GM23338 (cell line): Measurements from ENCODE around the gene PASK. TPM values are rescaled to one million over a fixed set of nuclear protein-coding genes. Genes with fewer than 3 reads are reported as not detected.

Experiments used
- ATAC-seq: fragments of 200-7000 bp; cut with Tn5 transposase; 3 replicates; pipeline ENCODE4 v1.9.1; 2020
- DNase-seq: peaks from one replicate; pipeline ENCODE4 v3.0.0-alpha.2; 2015; ENCODE audit warnings: low spot score
- H2AFZ ChIP-seq: fragments of 200-600 bp; sonication (generic); 2 replicates; pipeline ENCODE4 v1.8.0; 2016; ENCODE audit warnings: antibody characterized with exemption, mild to moderate bottlenecking, moderate library complexity
- H3F3A ChIP-seq: fragments of 200-600 bp; sonication (generic); replicated peaks from 2 replicates; pipeline ENCODE4 v1.8.0; 2017; ENCODE audit warnings: antibody characterized with exemption, mixed run types, low read depth
- H3K27ac ChIP-seq: fragments of 200-600 bp; sonication (generic); 2 replicates; pipeline ENCODE4 v1.6.1; 2016; ENCODE audit warnings: low read depth
- H3K27me3 ChIP-seq: fragments of 200-600 bp; sonication (generic); 2 replicates; pipeline ENCODE4 v1.8.0; 2016; ENCODE audit warnings: mild to moderate bottlenecking, mixed run types, moderate library complexity; ENCODE audit not compliant: insufficient read depth
- H3K36me3 ChIP-seq: fragments of 200-600 bp; sonication (generic); 2 replicates; pipeline ENCODE4 v1.8.0; 2016; ENCODE audit warnings: mild to moderate bottlenecking; ENCODE audit not compliant: insufficient read depth
- H3K4me1 ChIP-seq: fragments of 200-600 bp; sonication (generic); 2 replicates; pipeline ENCODE4 v1.8.0; 2016; ENCODE audit warnings: mild to moderate bottlenecking, moderate library complexity; ENCODE audit not compliant: insufficient read depth
- H3K4me2 ChIP-seq: fragments of 200-600 bp; sonication (generic); 2 replicates; pipeline ENCODE4 v1.7.1; 2017; ENCODE audit warnings: mixed run types
- H3K4me3 ChIP-seq: fragments of 200-600 bp; sonication (generic); 2 replicates; pipeline ENCODE4 v1.6.1; 2016; ENCODE audit warnings: mixed run types
- H3K79me2 ChIP-seq: fragments of 200-600 bp; sonication (generic); replicated peaks from 2 replicates; pipeline ENCODE4 v1.8.0; 2017; ENCODE audit warnings: mild to moderate bottlenecking; ENCODE audit not compliant: insufficient read depth
- H3K9me2 ChIP-seq: fragments of 200-600 bp; sonication (generic); 2 replicates; pipeline ENCODE4 v1.8.0; 2017; ENCODE audit not compliant: insufficient read depth
- H4K20me1 ChIP-seq: fragments of 200-600 bp; sonication (generic); replicated peaks from 2 replicates; pipeline ENCODE4 v1.8.0; 2017; ENCODE audit warnings: mild to moderate bottlenecking; ENCODE audit not compliant: insufficient read depth
- H3K27ac Mint-ChIP-seq: 2 replicates; pipeline ENCODE4 v1.8.0; 2020; ENCODE audit warnings: inconsistent platforms, mild to moderate bottlenecking, moderate library complexity, mixed read lengths
- H3K27me3 Mint-ChIP-seq: 3 replicates; pipeline ENCODE4 v1.8.0; 2022; ENCODE audit warnings: low read depth, mild to moderate bottlenecking, moderate library complexity, mixed read lengths, inconsistent platforms; ENCODE audit not compliant: insufficient read depth, poor library complexity
- H3K36me3 Mint-ChIP-seq: 3 replicates; pipeline ENCODE4 v1.8.0; 2021; ENCODE audit warnings: low read depth, mild to moderate bottlenecking, inconsistent platforms, moderate library complexity, mixed read lengths
- H3K4me1 Mint-ChIP-seq: 3 replicates; pipeline ENCODE4 v1.8.0; 2020; ENCODE audit warnings: mild to moderate bottlenecking, inconsistent platforms, mixed read lengths
- H3K4me3 Mint-ChIP-seq: 3 replicates; pipeline ENCODE4 v1.8.0; 2021; ENCODE audit warnings: moderate library complexity, mild to moderate bottlenecking, inconsistent platforms, mixed read lengths
- H3K9me3 Mint-ChIP-seq: 3 replicates; pipeline ENCODE4 v1.8.0; 2020; ENCODE audit warnings: moderate library complexity, mild to moderate bottlenecking, inconsistent platforms, mixed read lengths
- CREB1 ChIP-seq: fragments of 250-450 bp; sonication (Bioruptor Pico); IDR thresholded peaks from 2 replicates; pipeline ENCODE4 v1.5.0; 2020; ENCODE audit warnings: low read depth, mild to moderate bottlenecking, moderate library complexity
- EZH2 ChIP-seq: fragments of 200-600 bp; sonication (generic); IDR thresholded peaks from one replicate; pipeline ENCODE4 v1.8.0; 2017; ENCODE audit warnings: antibody characterized with exemption, mild to moderate bottlenecking, low read depth; ENCODE audit not compliant: unreplicated experiment
- EZH2phosphoT487 ChIP-seq: fragments of 200-600 bp; sonication (generic); IDR thresholded peaks from one replicate; pipeline ENCODE4 v1.8.1; 2018; ENCODE audit warnings: antibody characterized with exemption; ENCODE audit not compliant: unreplicated experiment
- JUNB ChIP-seq: IDR thresholded peaks from one replicate; pipeline ENCODE4 v1.6.1; 2016; ENCODE audit warnings: antibody characterized with exemption; ENCODE audit not compliant: unreplicated experiment
- NANOG ChIP-seq: IDR thresholded peaks from 2 replicates; pipeline ENCODE4 v1.6.1; 2016; ENCODE audit warnings: antibody characterized with exemption, borderline replicate concordance
- POLR2AphosphoS5 ChIP-seq: IDR thresholded peaks from 2 replicates; pipeline ENCODE4 v1.6.1; 2016; ENCODE audit warnings: antibody characterized with exemption, low read depth
- STAT1 ChIP-seq: IDR thresholded peaks from one replicate; pipeline ENCODE4 v1.6.1; 2016; ENCODE audit warnings: antibody characterized with exemption; ENCODE audit not compliant: unreplicated experiment
- ZNF114 ChIP-seq: fragments of 250-450 bp; sonication (Bioruptor Pico); IDR thresholded peaks from 2 replicates; pipeline ENCODE4 v1.5.0; 2020; ENCODE audit warnings: mild to moderate bottlenecking, moderate library complexity
- ZNF331 ChIP-seq: fragments of 250-450 bp; sonication (Bioruptor Pico); IDR thresholded peaks from 2 replicates; pipeline ENCODE4 v1.5.0; 2020; ENCODE audit warnings: low read depth, mild to moderate bottlenecking, moderate library complexity
- polyA plus RNA-seq: library from polyadenylated mRNA; unstranded; fragments of >200 nt; fragmentation: Nextera tagmentation; extraction: Ambion mirVana; gene quantifications from 2 replicates; pipeline ENCODE4 v1.2.1, GENCODE V29; 2016
- total RNA-seq: library from RNA; depleted of rRNA; stranded (reverse); fragments of >200 nt; shearing (Covaris generic); gene quantifications from 2 replicates; pipeline ENCODE4 v1.2.3, GENCODE V29; 2014
- TF ChIP-seq, protein P1 (sequence below): IDR thresholded peaks from one replicate; pipeline ENCODE4 v1.6.1; 2018; ENCODE audit warnings: antibody characterized with exemption; ENCODE audit not compliant: unreplicated experiment
- TF ChIP-seq, protein P2 (sequence below): fragments of 250-450 bp; sonication (Bioruptor Pico); IDR thresholded peaks from 2 replicates; pipeline ENCODE4 v1.5.0; 2020; ENCODE audit warnings: mild to moderate bottlenecking, moderate library complexity
- TF ChIP-seq, protein P3 (sequence below): IDR thresholded peaks from 2 replicates; pipeline ENCODE4 v1.6.1; 2016; ENCODE audit warnings: antibody characterized with exemption
- TF ChIP-seq, protein P4 (sequence below), 2 experiments: fragments of 200-600 bp in 1 of 2; sonication (generic) in 1 of 2; conservative IDR thresholded peaks; 2 replicates each; pipeline versions ENCODE4 v1.5.1 to v1.6.1; 2016 to 2017; ENCODE audit warnings: antibody characterized with exemption in 2 of 2, low read depth in 2 of 2, mild to moderate bottlenecking in 2 of 2, moderate library complexity in 1 of 2

PASK gene
- total and polyA plus RNA-seq, 2 experiments from 2014 or later, result 12.5 to 38.4 TPM

DNA sequence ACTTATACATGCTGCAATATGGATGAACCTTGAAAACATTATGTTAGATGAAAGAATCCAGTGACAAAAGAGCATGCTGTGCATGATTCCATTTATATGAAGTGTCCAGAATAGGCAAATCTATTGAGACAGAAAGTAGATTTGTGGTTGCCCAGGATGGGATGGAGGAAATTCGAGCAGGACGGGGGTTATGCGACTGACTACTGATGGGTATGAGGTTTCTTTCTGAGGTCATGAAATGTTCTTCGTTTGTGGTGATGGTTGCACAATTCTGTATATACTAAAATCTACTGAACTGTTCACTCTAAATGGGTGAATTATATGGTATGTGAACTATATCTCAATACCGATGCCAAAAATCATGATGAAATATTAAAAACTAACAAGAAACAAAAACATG is 28.3 kb downstream of the PASK start:
- Histone ChIP-seq H3K27ac (no peak overlapping the region), H3K4me1 (no peaks in the 10 kb centered on the region), H2AFZ (no peak overlapping the region), H3K4me3 (no peak overlapping the region), H3K79me2 (no peaks in the 10 kb centered on the region), H3K9me2 (no peaks in the 10 kb centered on the region), H3K36me3 (peaks cover 12% of the 10 kb centered on the region), H3F3A (no peaks in the 10 kb centered on the region), H4K20me1 (no peaks in the 10 kb centered on the region; the same call in none of the 2 replicates), H3K4me2 (no peak overlapping the region), H3K27me3 (no peaks in the 10 kb centered on the region)
- ATAC-seq, result no peak
- no peak overlapping the region for H3K27ac Mint-ChIP-seq
- H3K4me3 Mint-ChIP-seq, result no peak overlapping the region
- DNase-seq, result no peak
- no peaks in the 10 kb centered on the region for H3K9me3 Mint-ChIP-seq
- peaks cover 37% of the 10 kb centered on the region for H3K36me3 Mint-ChIP-seq
- no peak for TF ChIP-seq POLR2AphosphoS5
- TF ChIP-seq, protein P1, sequence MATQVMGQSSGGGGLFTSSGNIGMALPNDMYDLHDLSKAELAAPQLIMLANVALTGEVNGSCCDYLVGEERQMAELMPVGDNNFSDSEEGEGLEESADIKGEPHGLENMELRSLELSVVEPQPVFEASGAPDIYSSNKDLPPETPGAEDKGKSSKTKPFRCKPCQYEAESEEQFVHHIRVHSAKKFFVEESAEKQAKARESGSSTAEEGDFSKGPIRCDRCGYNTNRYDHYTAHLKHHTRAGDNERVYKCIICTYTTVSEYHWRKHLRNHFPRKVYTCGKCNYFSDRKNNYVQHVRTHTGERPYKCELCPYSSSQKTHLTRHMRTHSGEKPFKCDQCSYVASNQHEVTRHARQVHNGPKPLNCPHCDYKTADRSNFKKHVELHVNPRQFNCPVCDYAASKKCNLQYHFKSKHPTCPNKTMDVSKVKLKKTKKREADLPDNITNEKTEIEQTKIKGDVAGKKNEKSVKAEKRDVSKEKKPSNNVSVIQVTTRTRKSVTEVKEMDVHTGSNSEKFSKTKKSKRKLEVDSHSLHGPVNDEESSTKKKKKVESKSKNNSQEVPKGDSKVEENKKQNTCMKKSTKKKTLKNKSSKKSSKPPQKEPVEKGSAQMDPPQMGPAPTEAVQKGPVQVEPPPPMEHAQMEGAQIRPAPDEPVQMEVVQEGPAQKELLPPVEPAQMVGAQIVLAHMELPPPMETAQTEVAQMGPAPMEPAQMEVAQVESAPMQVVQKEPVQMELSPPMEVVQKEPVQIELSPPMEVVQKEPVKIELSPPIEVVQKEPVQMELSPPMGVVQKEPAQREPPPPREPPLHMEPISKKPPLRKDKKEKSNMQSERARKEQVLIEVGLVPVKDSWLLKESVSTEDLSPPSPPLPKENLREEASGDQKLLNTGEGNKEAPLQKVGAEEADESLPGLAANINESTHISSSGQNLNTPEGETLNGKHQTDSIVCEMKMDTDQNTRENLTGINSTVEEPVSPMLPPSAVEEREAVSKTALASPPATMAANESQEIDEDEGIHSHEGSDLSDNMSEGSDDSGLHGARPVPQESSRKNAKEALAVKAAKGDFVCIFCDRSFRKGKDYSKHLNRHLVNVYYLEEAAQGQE, result no peak
- TF ChIP-seq NANOG, result no peak
- TF ChIP-seq, protein P2, sequence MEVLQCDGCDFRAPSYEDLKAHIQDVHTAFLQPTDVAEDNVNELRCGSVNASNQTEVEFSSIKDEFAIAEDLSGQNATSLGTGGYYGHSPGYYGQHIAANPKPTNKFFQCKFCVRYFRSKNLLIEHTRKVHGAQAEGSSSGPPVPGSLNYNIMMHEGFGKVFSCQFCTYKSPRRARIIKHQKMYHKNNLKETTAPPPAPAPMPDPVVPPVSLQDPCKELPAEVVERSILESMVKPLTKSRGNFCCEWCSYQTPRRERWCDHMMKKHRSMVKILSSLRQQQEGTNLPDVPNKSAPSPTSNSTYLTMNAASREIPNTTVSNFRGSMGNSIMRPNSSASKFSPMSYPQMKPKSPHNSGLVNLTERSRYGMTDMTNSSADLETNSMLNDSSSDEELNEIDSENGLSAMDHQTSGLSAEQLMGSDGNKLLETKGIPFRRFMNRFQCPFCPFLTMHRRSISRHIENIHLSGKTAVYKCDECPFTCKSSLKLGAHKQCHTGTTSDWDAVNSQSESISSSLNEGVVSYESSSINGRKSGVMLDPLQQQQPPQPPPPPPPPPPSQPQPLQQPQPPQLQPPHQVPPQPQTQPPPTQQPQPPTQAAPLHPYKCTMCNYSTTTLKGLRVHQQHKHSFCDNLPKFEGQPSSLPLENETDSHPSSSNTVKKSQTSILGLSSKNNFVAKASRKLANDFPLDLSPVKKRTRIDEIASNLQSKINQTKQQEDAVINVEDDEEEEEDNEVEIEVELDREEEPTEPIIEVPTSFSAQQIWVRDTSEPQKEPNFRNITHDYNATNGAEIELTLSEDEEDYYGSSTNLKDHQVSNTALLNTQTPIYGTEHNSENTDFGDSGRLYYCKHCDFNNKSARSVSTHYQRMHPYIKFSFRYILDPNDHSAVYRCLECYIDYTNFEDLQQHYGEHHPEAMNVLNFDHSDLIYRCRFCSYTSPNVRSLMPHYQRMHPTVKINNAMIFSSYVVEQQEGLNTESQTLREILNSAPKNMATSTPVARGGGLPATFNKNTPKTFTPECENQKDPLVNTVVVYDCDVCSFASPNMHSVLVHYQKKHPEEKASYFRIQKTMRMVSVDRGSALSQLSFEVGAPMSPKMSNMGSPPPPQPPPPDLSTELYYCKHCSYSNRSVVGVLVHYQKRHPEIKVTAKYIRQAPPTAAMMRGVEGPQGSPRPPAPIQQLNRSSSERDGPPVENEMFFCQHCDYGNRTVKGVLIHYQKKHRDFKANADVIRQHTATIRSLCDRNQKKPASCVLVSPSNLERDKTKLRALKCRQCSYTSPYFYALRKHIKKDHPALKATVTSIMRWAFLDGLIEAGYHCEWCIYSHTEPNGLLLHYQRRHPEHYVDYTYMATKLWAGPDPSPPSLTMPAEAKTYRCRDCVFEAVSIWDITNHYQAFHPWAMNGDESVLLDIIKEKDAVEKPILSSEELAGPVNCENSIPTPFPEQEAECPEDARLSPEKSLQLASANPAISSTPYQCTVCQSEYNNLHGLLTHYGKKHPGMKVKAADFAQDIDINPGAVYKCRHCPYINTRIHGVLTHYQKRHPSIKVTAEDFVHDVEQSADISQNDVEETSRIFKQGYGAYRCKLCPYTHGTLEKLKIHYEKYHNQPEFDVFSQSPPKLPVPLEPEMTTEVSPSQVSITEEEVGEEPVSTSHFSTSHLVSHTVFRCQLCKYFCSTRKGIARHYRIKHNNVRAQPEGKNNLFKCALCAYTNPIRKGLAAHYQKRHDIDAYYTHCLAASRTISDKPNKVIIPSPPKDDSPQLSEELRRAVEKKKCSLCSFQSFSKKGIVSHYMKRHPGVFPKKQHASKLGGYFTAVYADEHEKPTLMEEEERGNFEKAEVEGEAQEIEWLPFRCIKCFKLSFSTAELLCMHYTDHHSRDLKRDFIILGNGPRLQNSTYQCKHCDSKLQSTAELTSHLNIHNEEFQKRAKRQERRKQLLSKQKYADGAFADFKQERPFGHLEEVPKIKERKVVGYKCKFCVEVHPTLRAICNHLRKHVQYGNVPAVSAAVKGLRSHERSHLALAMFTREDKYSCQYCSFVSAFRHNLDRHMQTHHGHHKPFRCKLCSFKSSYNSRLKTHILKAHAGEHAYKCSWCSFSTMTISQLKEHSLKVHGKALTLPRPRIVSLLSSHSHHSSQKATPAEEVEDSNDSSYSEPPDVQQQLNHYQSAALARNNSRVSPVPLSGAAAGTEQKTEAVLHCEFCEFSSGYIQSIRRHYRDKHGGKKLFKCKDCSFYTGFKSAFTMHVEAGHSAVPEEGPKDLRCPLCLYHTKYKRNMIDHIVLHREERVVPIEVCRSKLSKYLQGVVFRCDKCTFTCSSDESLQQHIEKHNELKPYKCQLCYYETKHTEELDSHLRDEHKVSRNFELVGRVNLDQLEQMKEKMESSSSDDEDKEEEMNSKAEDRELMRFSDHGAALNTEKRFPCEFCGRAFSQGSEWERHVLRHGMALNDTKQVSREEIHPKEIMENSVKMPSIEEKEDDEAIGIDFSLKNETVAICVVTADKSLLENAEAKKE, result no peak
- no peak for TF ChIP-seq STAT1
- TF ChIP-seq CREB1 (CRISPR knock-in tag), result no peak
- TF ChIP-seq EZH2, result no peak
- TF ChIP-seq, protein P3, sequence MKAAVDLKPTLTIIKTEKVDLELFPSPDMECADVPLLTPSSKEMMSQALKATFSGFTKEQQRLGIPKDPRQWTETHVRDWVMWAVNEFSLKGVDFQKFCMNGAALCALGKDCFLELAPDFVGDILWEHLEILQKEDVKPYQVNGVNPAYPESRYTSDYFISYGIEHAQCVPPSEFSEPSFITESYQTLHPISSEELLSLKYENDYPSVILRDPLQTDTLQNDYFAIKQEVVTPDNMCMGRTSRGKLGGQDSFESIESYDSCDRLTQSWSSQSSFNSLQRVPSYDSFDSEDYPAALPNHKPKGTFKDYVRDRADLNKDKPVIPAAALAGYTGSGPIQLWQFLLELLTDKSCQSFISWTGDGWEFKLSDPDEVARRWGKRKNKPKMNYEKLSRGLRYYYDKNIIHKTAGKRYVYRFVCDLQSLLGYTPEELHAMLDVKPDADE, result no peak
- TF ChIP-seq JUNB, result no peak
- TF ChIP-seq, protein P4, sequence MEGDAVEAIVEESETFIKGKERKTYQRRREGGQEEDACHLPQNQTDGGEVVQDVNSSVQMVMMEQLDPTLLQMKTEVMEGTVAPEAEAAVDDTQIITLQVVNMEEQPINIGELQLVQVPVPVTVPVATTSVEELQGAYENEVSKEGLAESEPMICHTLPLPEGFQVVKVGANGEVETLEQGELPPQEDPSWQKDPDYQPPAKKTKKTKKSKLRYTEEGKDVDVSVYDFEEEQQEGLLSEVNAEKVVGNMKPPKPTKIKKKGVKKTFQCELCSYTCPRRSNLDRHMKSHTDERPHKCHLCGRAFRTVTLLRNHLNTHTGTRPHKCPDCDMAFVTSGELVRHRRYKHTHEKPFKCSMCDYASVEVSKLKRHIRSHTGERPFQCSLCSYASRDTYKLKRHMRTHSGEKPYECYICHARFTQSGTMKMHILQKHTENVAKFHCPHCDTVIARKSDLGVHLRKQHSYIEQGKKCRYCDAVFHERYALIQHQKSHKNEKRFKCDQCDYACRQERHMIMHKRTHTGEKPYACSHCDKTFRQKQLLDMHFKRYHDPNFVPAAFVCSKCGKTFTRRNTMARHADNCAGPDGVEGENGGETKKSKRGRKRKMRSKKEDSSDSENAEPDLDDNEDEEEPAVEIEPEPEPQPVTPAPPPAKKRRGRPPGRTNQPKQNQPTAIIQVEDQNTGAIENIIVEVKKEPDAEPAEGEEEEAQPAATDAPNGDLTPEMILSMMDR (conservative IDR thresholded peaks at IDR 0.05; ENCODE audit: low read depth in 2 of 2), result no peak
- no peak for TF ChIP-seq ZNF114 (CRISPR knock-in tag)
- TF ChIP-seq EZH2phosphoT487, result no peak
- no peak for TF ChIP-seq ZNF331 (CRISPR knock-in tag)
- H3K4me1 Mint-ChIP-seq, result no peaks in the 10 kb centered on the region
- H3K27me3 Mint-ChIP-seq, result peaks cover 1% of the 10 kb centered on the region
